Gastroesophageal sphincter (tissue), 2 donors: ENCODE data around the gene ARHGEF11.

ENCODE experiments used
- POLR2A ChIP-seq, 2 donors: fragments of 450-650 bp; IDR thresholded peaks; one replicate each; pipeline ENCODE4 v1.6.1; 2017; ENCODE audit warnings: antibody characterized with exemption in 2 of 2, mild to moderate bottlenecking in 2 of 2, moderate library complexity in 1 of 2
- POLR2AphosphoS5 ChIP-seq: sonication (generic); formaldehyde crosslinking; IDR thresholded peaks from one replicate; pipeline ENCODE4 v1.6.1; 2017; ENCODE audit warnings: antibody characterized with exemption

- TF ChIP-seq POLR2A (IDR thresholded peaks at IDR 0.05) (no peak), POLR2AphosphoS5 (no peak)
Observed at GRCh38 chr1:157006676-157007075, 38.9 kb downstream of the ARHGEF11 start.
